GM18502 (cell line): Measurements from ENCODE around the gene CBLB.

Experiments used
- ATAC-seq: cut with Tn5 transposase; IDR thresholded peaks from one replicate; pipeline ENCODE4 v1.9.1; 2021; ENCODE audit warnings: mild to moderate bottlenecking; ENCODE audit not compliant: unreplicated experiment, poor library complexity

CBLB gene

DNA sequence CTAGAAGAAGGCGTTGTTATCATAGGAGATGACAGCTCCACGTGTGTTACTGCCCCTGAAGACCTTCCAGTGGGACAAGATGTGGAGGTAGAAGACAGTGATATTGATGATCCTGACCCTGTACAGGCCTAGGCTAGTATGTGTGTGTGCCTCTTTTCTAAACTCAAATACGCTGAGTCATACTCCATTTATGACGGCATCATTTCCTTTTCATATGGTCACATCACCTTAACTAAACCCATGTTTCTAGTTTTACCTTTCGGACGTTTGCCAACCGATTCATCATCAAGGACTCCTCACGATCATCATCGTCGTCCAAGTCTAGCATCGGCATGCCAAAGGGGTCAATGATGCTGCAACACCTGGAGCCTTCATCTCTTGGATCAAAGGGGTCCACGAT lies 149.0 kb downstream of the CBLB start:
- no peak for ATAC-seq

DNA sequence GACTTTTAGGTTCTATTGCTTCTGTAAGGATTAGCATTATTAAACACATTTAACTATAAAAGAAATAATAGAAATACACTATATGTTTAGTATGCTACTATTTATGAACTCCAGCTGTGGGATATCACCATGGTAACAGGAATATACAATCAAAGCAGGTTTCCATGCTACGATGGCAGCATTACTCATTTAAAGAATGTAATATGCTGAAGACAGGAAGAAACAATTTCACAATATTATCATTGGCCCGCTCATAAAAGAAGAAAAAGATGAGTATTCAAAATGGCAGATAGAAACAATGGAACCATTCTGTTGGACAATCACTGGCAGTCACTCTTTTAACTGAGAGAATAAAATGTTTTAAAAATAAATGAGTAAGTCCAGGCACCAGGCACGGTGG lies 153.4 kb downstream of the CBLB start:
- ATAC-seq: no peak

DNA sequence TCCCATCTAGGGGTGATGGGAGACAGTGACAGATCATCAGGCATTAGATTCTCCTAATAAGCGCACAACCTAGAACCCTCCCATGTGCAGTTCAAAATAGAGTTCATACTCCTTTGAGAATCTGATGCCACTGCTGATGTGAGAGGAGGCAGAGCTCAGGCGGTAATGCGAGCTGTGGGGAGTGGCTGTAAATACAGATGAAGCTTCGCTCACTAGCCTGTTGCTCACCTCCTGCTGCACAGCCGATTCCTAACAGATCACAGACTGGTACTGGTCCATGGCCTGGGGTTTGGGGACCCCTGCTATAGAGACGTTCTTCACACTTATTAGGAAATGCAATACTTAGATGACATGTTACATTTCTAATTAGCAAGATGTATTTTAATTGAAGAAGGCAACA lies 154.4 kb downstream of the CBLB start:
- no peak for ATAC-seq

GRCh38 chr3:105708980-105709379 lies 159.8 kb downstream of the CBLB start:
- ATAC-seq: no peak

GRCh38 chr3:105707009-105707408 lies 161.8 kb downstream of the CBLB start:
- no peak for ATAC-seq

DNA sequence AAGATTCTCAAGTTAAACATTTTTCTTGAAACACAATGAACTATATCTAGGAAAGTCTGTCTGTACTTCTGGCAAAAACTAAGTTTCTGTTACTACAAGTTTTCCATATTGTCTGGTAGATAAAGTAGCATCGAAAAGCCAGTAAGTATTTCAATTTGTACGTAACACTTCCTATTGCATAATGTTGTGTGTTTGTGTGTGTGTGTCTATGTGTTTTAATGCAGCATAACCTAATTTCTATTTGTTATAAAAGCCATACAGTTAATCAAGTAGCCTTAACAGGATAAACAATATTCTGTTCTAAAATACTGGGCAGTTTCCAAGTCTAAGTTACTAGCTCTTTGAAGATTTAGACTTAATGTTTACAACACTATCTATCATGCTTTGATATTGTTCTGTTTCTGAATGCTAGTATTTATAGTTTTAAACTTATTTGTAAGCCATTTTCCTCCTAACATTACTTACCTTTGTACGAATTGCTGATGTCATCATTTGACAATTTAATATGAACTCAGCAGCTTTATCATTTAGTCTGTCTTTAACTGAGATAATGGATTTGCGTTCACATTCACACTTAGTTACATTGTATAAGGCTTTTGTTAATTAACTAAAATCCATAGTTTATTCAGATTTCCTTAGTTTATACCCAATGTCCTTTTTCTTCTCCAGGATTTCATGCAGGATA lies 163.9 kb downstream of the CBLB start:
- no peak for ATAC-seq

DNA sequence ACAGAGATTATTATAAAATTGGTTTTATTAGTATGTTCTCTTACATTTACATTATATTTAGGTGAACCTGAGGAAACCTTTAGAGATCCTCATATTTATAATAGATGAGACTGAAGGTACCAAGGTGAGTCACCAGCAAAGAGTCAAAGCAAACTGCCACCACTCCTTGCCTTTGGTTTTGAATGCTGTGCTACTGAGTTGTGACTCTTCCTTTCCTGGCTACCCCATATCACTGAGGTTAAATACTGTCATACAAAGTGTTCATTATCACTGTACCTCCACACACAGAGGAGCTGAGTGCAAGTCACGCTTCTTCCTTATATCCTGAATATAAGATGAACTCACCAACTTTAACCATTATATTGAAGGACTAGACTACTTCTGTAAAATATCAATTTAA lies 168.2 kb downstream of the CBLB start:
- no peak for ATAC-seq

DNA sequence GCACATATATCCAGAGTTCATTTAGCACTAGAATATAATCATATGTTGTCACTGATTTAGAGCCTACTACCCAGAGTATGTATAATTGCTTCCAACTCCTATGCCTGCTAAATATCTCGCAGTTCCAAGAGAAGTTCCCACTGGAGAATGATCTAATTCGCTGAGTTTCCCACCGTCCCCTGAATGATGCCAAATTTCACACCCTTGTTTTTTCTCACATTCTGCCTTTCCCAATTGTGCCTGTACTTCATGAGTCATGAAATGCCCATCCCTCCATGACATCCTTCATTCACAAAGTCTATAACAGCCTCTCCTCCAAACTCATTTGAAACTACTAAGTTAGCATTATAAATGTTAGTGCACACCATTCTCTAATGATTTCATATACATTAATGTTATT lies 177.2 kb downstream of the CBLB start:
- no peak for ATAC-seq

DNA sequence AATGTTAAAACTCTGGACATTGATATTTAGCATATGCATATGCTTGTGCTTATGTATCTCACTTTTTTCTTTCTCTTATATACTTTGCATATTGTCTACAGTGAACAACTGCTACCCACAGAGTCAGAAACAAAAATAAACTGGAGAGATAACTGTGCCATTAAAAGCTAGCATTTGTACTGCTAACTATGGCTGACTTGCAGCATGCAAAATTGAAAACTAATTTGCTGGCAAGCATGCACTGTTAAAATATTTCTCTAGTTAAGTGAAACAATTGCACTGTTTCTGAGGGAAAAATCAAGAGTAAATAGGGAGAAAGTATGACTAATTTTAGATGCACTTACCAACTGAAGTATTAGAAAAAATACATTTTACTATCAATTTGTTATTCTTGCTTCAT lies 177.8 kb downstream of the CBLB start:
- ATAC-seq: no peak

DNA sequence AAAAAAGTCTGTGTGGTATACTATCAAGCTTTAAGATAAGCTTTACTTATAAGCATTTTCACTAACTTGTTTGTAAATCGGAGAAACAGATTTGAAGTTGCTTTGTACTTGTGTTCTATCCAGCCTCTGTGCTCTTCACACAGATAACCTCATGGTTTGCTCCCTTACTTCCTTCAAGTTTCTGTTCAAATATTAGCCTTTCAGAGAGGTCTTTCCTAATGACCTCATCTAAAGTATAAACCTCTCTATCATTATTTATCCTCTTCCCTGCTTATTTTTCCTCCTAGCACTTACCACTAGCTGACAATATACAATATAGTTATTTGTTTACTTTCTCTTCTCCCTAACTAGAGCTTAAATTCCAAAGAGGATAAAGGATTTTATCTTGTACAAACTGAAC lies 180.0 kb downstream of the CBLB start:
- ATAC-seq: no peak

- ATAC-seq: no peak
Observed at GRCh38 chr3:105686278-105686897, 182.4 kb downstream of the CBLB start.

- ATAC-seq: no peak
Observed at GRCh38 chr3:105679951-105680350, 188.9 kb downstream of the CBLB start.

DNA sequence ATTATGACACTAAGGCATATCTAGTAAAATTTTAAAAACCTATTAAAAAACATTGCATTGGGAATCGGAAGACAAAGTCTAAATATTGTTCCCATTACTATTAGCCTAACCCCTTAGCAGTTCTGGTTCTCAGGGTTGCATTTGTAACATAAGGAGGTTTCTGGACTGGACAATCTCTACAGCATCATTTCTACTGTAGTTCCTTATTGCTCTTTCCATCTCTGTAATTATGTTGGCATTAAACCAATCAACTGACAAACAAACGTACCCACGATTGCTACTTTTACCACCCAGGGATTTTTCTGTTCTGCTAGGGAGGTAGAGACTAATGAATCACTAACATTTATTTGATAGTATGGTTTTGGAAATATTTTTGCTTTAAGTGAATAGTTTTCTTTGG lies 190.8 kb downstream of the CBLB start:
- no peak for ATAC-seq

DNA sequence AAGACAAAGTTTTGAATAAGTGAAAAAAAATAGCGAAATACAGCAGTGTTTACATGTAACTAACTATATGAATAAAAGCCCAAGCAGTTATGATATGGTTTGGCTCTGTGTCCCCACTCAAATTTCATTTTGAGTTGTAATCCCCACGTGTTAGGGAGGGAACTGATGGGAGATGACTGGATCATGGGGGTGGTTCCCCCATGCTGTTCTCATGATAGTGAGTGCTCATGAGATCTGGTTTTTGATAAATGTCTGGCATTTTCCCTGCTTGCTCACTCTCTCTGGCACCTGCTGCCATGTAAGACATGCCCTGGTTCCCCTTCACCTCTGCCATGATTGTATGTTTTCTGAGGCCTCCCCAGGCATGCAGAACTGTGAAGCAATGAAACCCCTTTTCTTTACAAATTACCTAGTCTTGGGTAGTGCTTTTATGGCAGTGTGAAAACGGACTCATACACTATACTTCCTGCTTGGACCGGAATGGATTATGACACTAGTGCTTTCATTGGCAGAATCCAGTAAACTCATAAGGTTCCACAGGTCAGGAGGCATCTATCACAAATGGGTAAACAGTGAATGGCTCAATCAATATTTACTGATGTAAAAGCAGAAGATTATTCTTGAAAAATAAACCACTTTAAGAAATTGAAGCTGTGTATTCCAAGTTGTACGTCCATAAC lies 192.1 kb downstream of the CBLB start:
- no peak for ATAC-seq

GRCh38 chr3:105674437-105675065 lies 194.3 kb downstream of the CBLB start:
- no peak for ATAC-seq

- ATAC-seq: no peak
Observed at GRCh38 chr3:105672996-105673395, 195.8 kb downstream of the CBLB start.

DNA sequence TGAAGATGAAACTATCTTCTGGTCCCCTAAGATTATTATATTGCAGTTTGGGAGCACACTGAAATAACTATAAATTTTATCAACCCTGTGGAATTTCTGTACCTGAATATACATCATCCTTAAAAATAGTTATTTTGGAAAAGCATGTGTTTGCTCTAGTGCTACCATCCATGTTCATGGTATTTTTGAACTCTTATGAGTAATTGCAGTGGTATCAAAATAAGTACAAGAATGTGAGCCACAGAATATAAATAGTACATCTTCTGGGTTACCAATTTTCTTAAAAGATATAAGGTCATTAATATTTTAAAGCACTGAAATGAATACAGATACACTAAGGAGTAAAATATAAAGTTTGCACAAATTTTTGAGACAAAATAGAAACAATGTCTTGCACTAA lies 206.5 kb downstream of the CBLB start:
- no peak for ATAC-seq

GRCh38 chr3:105661461-105661860 lies 207.4 kb downstream of the CBLB start:
- ATAC-seq: no peak

DNA sequence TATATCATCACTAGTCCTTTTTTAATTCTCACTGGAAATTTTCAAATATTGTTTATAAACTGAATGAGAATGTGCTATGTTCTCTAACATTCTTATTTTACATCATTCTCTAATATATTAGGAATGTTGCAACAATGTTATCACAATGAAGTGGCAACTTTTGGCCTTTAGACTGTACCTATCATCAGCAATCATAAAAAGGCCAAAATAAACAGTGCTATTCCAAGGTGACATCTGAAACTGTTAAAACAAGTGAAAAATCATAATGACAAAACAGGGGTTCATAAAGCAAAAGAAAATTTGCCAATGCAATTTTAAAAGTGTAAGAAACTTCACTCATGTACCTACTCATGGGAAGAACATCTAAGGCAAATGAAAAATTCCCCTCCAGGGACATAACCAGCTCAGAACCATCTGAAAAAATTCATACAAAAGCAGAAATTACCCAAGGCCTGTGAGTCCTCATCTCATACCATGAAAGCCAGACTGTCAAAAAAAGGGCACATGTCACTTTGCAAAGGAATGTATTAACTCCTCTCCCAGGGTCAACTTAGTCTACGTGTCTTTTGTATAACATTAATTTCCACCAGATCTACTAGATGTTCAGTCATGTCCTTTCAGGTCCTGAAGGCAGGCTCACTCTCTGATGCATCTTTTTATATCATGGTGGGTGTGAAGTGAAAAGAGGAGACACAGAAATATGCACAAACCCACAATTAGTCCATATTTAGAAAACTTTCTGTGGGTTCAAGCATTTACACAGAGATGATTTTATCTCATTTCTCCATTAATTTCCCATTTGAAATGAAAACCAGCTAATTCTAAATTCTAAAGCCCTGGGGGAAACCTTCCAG lies 211.9 kb downstream of the CBLB start:
- ATAC-seq: no peak

- no peak for ATAC-seq
Observed at GRCh38 chr3:105653868-105654267, 214.9 kb downstream of the CBLB start.
